Metanephros (tissue), 1 donor: ENCODE data around the gene RAMACL. TPM values are rescaled to one million over a fixed set of nuclear protein-coding genes. Genes with fewer than 3 reads are reported as not detected.

Experiments
- total RNA-seq: library from RNA; depleted of rRNA; stranded (reverse); fragments of >200 nt; gene quantifications from one replicate; pipeline ENCODE4 v1.2.3, GENCODE V29; 2014

The RAMACL gene
- 2.6 TPM for total RNA-seq

GRCh38 chr6:166586424-166587156, at the start of gene RAMACL:
RAMACL (minus strand) TSS chr6:166586678; CDS start chr6:166586477, 201 bp downstream.

DNA sequence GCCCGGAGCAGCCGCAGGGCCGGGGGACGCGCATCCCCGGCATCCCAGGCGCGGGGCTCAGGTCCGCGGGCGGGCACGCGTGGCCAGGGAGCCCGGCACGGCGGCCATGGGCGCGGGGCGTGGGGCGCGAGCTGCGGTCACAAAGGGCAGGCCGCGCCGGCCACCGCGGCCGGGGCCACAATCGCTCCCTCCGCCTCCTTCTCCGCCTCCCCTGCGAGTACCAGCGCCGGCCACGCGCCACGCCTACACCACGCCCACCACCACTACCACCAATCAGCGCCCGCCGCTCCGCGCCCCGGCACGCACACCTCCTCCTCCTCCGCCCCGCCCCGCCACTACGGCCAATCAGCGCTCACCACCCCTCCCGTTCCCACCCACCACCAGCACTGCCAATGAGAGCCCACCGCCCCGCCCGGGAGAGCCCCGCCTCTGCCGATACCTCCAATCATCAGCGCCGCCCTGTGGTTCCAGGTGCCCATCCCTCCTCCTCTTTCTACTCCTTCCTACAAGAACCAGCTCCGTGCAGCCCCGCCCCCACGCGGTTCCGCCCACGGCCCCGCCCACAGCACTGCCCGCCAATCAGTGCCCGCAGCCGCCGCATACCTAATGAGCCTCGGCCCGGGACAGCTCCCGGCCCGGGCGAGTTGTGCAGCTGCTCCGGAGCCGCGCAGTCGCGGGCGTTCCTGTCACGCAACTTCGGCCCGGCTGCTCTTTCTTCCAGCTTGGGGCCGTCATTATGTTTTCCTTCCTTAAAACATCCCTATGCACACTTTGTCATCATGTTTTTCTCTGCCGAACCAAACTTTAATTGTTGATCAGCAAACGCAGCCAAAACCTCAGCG, 40.8 kb upstream of the RAMACL start, which contains the start of gene RPS6KA2:
Gene RPS6KA2 (minus strand): TSS at position 219 of the 842 bp plus-strand sequence. CDS start 232 bp downstream, outside the sequence.

Other genes starting within 250 kb of the RAMACL start
- gene SFT2D1, start 244.1 kb downstream of the RAMACL start, total RNA-seq = 34.7 TPM
- gene MPC1, start 203.7 kb downstream of the RAMACL start, total RNA-seq = 68.9 TPM
- gene RPS6KA2, start 40.6 kb upstream of the RAMACL start, total RNA-seq = 33.5 TPM